AG09309 (cell line): ENCODE data around the gene CAMK1D.
"Not testable (repeated sequence)": the region's sequence is repeated elsewhere in the genome, so short reads cannot be mapped to it uniquely, and the experiment has no call there.

Experiments used
- DNase-seq: peaks from one replicate; pipeline ENCODE4 v3.0.0-alpha.2; 2010; ENCODE audit warnings: low read depth
- H3K4me3 ChIP-seq: 2 replicates; pipeline ENCODE4 v1.5.1; 2011; ENCODE audit warnings: mild to moderate bottlenecking, low read depth, low read length, moderate library complexity; ENCODE audit not compliant: control insufficient read depth
- CTCF ChIP-seq: IDR thresholded peaks from 2 replicates; pipeline ENCODE4 v1.5.1; 2011; ENCODE audit warnings: mild to moderate bottlenecking, low read depth, low read length, inconsistent platforms; ENCODE audit not compliant: insufficient read depth, control insufficient read depth; ENCODE audit errors: missing control alignments

CAMK1D gene

GRCh38 chr10:12431151-12432101 is 82.1 kb downstream of the CAMK1D start:
- H3K4me3 ChIP-seq, result no peak overlapping the region
- no peak for DNase-seq
- TF ChIP-seq CTCF, result no peak

DNA sequence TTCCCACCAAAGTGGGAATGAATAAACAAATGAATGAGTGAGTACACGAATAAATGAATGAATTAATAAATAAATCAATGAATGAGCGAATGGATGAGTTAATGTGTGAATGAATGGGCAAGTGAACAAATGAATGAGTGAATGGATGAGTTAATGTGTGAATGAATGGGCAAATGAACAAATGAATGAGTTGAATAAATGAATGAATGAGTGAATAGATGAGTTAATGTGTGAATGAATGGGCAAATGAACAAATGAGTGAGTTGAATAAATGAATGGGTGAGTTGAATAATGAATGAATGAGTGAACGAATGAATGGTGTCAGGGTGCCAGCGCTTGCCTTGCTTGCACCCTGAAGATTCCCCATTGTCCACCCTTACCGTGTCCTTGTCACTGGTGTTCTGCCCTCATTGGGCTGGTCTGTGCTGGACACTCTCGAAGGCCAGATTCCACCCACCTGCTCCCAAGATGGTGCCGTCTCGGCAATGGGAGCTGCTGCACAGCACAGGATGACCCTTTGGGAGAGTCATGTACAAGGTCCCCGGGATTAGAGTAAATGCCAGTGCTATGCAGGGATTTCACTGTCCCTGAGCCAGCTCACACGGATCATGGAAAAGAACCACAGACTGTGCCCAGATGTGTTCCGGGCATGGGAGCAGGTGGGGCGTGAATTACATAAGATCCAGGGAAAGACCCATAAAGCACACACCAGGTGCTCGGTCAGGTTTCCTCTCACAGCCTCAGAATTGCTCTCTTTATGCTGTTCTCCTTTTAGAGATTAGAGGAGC is 83.2 kb downstream of the CAMK1D start:
- no peak for DNase-seq
- H3K4me3 ChIP-seq, result no peak overlapping the region
- no peak for TF ChIP-seq CTCF

DNA sequence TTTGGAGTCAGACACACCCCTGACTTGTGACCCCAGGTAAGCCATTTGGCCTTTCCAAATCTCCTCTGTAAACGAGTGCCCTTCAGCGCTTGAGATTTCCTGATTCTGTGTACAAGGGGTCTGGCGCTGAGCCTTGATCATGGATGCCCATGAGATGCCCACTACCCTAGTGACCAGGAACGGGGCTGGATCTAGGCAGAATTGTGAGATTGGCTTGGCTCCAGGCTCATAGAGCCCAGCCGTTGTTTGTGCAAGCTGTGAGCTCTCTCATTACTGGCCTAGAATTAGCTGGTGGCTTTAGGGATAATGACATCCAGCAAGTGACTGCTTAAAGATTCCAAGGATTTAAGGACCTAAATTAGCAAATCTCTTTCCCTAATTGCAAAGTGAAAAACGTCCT is 84.9 kb downstream of the CAMK1D start:
- no peak for DNase-seq
- TF ChIP-seq CTCF, result no peak
- H3K4me3 ChIP-seq, result no peak overlapping the region

- not testable (repeated sequence) for H3K4me3 ChIP-seq, DNase-seq
Measured at GRCh38 chr10:12434677-12435076, 85.3 kb downstream of the CAMK1D start.

- TF ChIP-seq CTCF, result no peak
- H3K4me3 ChIP-seq, result no peak overlapping the region
- DNase-seq, result no peak
Measured at GRCh38 chr10:12435348-12435747, 86.0 kb downstream of the CAMK1D start.

DNA sequence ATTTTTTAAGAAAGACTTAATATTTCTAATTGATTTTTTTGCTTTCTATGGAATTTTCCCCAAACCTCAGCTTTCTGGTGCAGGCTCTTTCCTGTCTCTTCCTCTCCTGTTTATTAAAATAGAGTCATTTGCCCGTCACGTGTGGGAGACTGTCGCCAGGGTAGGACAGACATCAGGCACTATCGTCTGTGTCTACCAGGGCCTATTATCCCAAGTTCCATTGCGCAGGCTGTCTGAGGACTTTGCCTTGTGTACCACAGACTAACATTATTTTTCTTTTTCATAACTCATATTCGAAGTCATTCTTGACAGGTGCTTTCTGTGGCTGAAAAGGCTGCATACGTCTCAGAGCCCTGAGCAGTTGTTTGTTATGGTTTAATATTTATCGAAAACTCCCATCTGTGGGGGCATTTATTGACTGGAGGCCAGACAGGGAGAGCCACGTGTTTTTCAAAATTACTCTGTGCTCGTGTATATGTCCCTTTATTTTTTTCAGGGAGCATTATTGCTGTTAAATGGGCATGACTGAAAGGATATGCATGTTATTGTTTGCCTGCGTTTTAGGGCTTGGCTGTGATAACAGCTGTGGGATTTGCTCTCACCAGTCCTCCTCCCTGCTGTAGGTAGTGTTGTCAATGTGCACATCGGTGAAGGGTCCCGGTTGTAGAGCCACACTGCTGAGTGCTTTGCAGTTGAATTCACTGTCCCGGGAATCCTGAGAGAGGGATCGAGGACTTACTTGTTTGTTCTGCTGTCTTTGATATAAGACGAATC is 89.8 kb downstream of the CAMK1D start:
- DNase-seq, result no peak
- no peak overlapping the region for H3K4me3 ChIP-seq
- TF ChIP-seq CTCF, result no peak

DNA sequence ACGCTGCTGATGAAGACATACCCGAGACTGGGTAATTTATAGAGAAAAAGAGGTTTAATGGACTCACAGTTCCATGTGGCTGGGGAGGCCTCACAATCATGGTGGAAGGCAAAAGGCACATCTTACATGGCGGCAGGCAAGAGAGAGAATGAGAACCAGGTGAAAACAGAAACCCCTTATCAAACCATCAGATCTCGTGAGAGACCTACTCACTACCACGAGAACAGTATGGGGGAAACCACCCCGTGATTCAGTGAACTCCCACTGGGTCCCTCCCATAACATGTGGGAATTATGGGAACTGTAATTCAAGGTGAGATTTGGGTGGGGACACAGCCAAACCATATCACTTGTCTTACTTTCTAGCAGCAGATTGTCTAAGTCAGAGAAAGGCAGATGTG is 90.4 kb downstream of the CAMK1D start:
- DNase-seq, H3K4me3 ChIP-seq: not testable (repeated sequence)
